IMR-90 (cell line): Measurements from ENCODE around the gene AHDC1.

Experiments used
- CEBPB ChIP-seq: IDR thresholded peaks from 2 replicates; pipeline ENCODE4 v1.6.1; 2012; ENCODE audit warnings: low read depth, low read length, improper control_type of control experiment
- CTCF ChIP-seq: conservative IDR thresholded peaks from 2 replicates; pipeline ENCODE4 v1.5.1; 2012; ENCODE audit warnings: mild to moderate bottlenecking, low read depth, low read length, improper control_type of control experiment
- ELK1 ChIP-seq: fragments of 150-350 bp; IDR thresholded peaks from 2 replicates; pipeline ENCODE4 v1.6.1; 2016; ENCODE audit warnings: low read depth, mild to moderate bottlenecking, low read length, moderate library complexity, borderline replicate concordance
- MAFK ChIP-seq: IDR thresholded peaks from 2 replicates; pipeline ENCODE4 v1.6.1; 2012; ENCODE audit warnings: low read depth, low read length, improper control_type of control experiment
- MAZ ChIP-seq: IDR thresholded peaks from 2 replicates; pipeline ENCODE4 v1.6.1; 2012; ENCODE audit warnings: low read depth, mild to moderate bottlenecking, low read length, improper control_type of control experiment, moderate library complexity, borderline replicate concordance
- MXI1 ChIP-seq: IDR thresholded peaks from 2 replicates; pipeline ENCODE4 v1.6.1; 2012; ENCODE audit warnings: low read depth, mild to moderate bottlenecking, low read length, moderate library complexity, borderline replicate concordance
- NFE2L2 ChIP-seq: fragments of 150-350 bp; IDR thresholded peaks from 2 replicates; pipeline ENCODE4 v1.6.1; 2016; ENCODE audit warnings: low read depth, mild to moderate bottlenecking, low read length
- POLR2A ChIP-seq: IDR thresholded peaks from 2 replicates; pipeline ENCODE4 v1.6.1; 2012; ENCODE audit warnings: mild to moderate bottlenecking, low read depth, low read length
- RCOR1 ChIP-seq: IDR thresholded peaks from 2 replicates; pipeline ENCODE4 v1.6.1; 2012; ENCODE audit warnings: mild to moderate bottlenecking, low read length, improper control_type of control experiment; ENCODE audit not compliant: insufficient replicate concordance
- USF2 ChIP-seq: fragments of 150-350 bp; IDR thresholded peaks from 2 replicates; pipeline ENCODE4 v1.6.1; 2017; ENCODE audit warnings: mild to moderate bottlenecking, antibody characterized with exemption, low read length, low read depth

- no peak for TF ChIP-seq MAZ
- no peak for TF ChIP-seq CTCF
- no peak for TF ChIP-seq USF2
- TF ChIP-seq POLR2A: no peak
- TF ChIP-seq NFE2L2: no peak
- no peak for TF ChIP-seq MAFK
- no peak for TF ChIP-seq CEBPB
- no peak for TF ChIP-seq RCOR1
- TF ChIP-seq ELK1: no peak
- no peak for TF ChIP-seq MXI1
Observed at GRCh38 chr1:27645071-27645415, 41.1 kb upstream of the AHDC1 start.
